DOHH2 (cell line): Measurements from ENCODE around the gene FXR2.

Source experiments
- H3F3A ChIP-seq: fragments of 200-600 bp; sonication (generic), shearing (Covaris generic); 2 replicates; pipeline ENCODE4 v1.6.0; 2016; ENCODE audit warnings: antibody characterized with exemption, mild to moderate bottlenecking; ENCODE audit not compliant: control insufficient read depth, insufficient read depth
- H3K27ac ChIP-seq: fragments of 200-600 bp; sonication (generic); 2 replicates; pipeline ENCODE4 v1.5.1; 2014; ENCODE audit warnings: low read depth, mild to moderate bottlenecking, low read length, moderate library complexity
- H3K27me3 ChIP-seq: fragments of 200-600 bp; sonication (generic); 2 replicates; pipeline ENCODE4 v1.6.1; 2014; ENCODE audit warnings: mild to moderate bottlenecking, low read length, mixed read lengths; ENCODE audit not compliant: control insufficient read depth
- H3K36me3 ChIP-seq: fragments of 200-600 bp; sonication (generic); 2 replicates; pipeline ENCODE4 v1.6.1; 2014; ENCODE audit warnings: mild to moderate bottlenecking, low read length, moderate library complexity, mixed read lengths; ENCODE audit not compliant: control insufficient read depth
- H3K4me1 ChIP-seq: fragments of 200-600 bp; sonication (generic); 2 replicates; pipeline ENCODE4 v1.6.1; 2014; ENCODE audit warnings: mild to moderate bottlenecking, low read length, mixed read lengths; ENCODE audit not compliant: control insufficient read depth
- H3K4me2 ChIP-seq: fragments of 200-600 bp; sonication (generic); 2 replicates; pipeline ENCODE4 v1.6.0; 2014; ENCODE audit warnings: mild to moderate bottlenecking, low read length, moderate library complexity
- H3K4me3 ChIP-seq: fragments of 200-600 bp; sonication (generic); 2 replicates; pipeline ENCODE4 v1.5.1; 2014; ENCODE audit warnings: mild to moderate bottlenecking, low read length, mixed read lengths
- H3K79me2 ChIP-seq: fragments of 200-600 bp; sonication (generic); 2 replicates; pipeline ENCODE4 v1.6.1; 2014; ENCODE audit warnings: mild to moderate bottlenecking, low read length, mixed read lengths; ENCODE audit not compliant: control insufficient read depth
- H3K9me2 ChIP-seq: fragments of 200-600 bp; sonication (generic); replicated peaks from 2 replicates; pipeline ENCODE4 v1.6.1; 2014; ENCODE audit warnings: mild to moderate bottlenecking, low read length, mixed read lengths; ENCODE audit not compliant: control insufficient read depth
- H3K9me3 ChIP-seq: fragments of 200-600 bp; sonication (generic); 2 replicates; pipeline ENCODE4 v1.6.1; 2014; ENCODE audit warnings: antibody characterized with exemption, low read length, mixed read lengths; ENCODE audit not compliant: control insufficient read depth, insufficient read depth
- H4K20me1 ChIP-seq: fragments of 200-600 bp; sonication (generic); 2 replicates; pipeline ENCODE4 v1.6.0; 2014; ENCODE audit warnings: low read depth, mild to moderate bottlenecking, antibody characterized with exemption, low read length, moderate library complexity; ENCODE audit not compliant: control insufficient read depth, insufficient read depth
- EZH2phosphoT487 ChIP-seq: fragments of 200-600 bp; sonication (generic); IDR thresholded peaks from 2 replicates; pipeline ENCODE4 v1.6.1; 2017; ENCODE audit warnings: borderline replicate concordance, mild to moderate bottlenecking, antibody characterized with exemption, low read length, moderate library complexity, mixed read lengths
- TF ChIP-seq, protein P1 (sequence below): fragments of 200-600 bp; sonication (generic); IDR thresholded peaks from one replicate; pipeline ENCODE4 v1.5.1; 2014; ENCODE audit warnings: antibody characterized with exemption, mild to moderate bottlenecking, low read depth, low read length; ENCODE audit not compliant: poor library complexity, severe bottlenecking

Gene FXR2

DNA sequence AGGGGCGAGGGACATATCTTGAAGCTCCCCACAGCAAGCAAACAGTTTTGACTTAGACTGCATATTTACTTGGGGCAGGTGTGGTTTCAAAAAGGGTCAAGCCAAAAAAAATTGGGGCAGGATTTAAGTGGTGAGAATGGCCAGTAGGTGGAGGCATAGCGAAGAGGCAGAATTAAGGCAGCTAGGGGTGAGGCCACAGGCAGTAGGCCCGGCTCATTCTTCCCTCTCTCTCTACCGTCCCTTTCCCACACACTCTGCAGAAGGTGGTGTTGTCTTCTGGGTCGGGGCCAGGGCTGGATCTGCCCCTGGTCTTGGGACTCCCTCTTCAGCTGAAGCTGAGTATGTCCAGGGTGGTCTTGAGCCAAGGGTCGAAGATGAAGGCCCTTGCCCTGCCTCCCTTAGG is 17.8 kb upstream of the FXR2 start:
- H3K36me3 ChIP-seq: no peaks in the 10 kb centered on the region
- no peaks in the 10 kb centered on the region for H3K9me2 ChIP-seq
- H3K4me2 ChIP-seq: no peak overlapping the region
- no peaks in the 10 kb centered on the region for H3K9me3 ChIP-seq
- no peak overlapping the region for H3K4me3 ChIP-seq
- no peak for TF ChIP-seq EZH2phosphoT487
- TF ChIP-seq, protein P1, sequence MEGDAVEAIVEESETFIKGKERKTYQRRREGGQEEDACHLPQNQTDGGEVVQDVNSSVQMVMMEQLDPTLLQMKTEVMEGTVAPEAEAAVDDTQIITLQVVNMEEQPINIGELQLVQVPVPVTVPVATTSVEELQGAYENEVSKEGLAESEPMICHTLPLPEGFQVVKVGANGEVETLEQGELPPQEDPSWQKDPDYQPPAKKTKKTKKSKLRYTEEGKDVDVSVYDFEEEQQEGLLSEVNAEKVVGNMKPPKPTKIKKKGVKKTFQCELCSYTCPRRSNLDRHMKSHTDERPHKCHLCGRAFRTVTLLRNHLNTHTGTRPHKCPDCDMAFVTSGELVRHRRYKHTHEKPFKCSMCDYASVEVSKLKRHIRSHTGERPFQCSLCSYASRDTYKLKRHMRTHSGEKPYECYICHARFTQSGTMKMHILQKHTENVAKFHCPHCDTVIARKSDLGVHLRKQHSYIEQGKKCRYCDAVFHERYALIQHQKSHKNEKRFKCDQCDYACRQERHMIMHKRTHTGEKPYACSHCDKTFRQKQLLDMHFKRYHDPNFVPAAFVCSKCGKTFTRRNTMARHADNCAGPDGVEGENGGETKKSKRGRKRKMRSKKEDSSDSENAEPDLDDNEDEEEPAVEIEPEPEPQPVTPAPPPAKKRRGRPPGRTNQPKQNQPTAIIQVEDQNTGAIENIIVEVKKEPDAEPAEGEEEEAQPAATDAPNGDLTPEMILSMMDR: peak; percentile 65
- H3K27ac ChIP-seq: no peak overlapping the region
- H3K79me2 ChIP-seq: no peaks in the 10 kb centered on the region
- H3F3A ChIP-seq: no peaks in the 10 kb centered on the region
- H3K4me1 ChIP-seq: no peaks in the 10 kb centered on the region; the same call in 1 of the 2 replicates
- no peaks in the 10 kb centered on the region for H4K20me1 ChIP-seq
- no peaks in the 10 kb centered on the region; the same call in 1 of the 2 replicates for H3K27me3 ChIP-seq

DNA sequence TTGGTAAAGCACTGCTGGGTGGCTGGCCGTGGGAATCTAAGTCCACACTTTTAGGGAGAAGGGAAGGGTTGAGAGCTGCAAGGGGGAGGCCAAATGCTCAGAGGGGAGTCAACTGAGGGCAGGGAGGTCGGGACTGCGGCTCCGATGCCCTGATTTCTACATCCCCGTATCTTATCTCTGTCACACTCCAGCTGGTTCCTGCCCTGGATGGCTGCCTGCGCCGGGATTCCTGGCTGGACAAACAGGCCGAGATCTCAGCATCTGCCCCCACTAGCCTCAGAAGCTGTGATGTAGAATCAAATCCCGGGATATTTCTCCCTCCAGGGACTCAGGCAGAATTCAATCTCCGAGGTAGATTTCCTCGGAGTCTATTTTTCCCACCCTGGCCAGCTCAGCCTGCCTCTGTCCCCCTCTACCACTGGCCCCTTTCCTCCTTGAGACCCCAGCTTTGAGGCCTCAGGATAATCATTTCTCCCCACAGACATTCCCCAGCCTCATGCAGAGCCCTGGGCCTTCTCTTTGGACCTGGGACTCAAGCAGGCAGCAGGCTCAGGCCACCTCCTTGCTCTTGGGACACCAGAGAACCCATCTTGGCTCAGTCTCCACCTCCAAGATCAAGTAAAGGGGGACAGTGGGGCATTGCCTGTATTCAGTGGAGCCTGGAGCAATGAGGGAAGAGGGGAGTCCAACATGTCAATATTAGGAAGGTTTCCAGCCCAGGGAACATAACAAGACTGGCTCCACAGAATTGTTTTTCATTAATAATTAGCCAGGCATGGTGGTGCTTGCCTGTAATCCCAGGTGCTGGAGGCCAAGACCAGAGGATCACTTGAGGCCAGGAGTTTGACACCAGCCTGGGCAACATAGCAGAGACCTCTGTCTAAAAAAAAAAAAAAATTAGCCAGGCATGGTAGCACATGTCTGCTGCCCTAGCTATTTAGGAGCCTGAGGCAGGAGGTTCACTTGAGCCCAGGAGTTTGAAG is 17.0 kb upstream of the FXR2 start:
- no peaks in the 10 kb centered on the region for H3K9me3 ChIP-seq
- no peaks in the 10 kb centered on the region for H3K79me2 ChIP-seq
- no peak overlapping the region for H3K27ac ChIP-seq
- H3F3A ChIP-seq: no peaks in the 10 kb centered on the region
- no peaks in the 10 kb centered on the region for H4K20me1 ChIP-seq
- no peaks in the 10 kb centered on the region for H3K9me2 ChIP-seq
- H3K4me2 ChIP-seq: no peak overlapping the region
- no peak for TF ChIP-seq EZH2phosphoT487
- TF ChIP-seq, protein P1: no peak
- no peaks in the 10 kb centered on the region for H3K36me3 ChIP-seq
- H3K27me3 ChIP-seq: no peaks in the 10 kb centered on the region; the same call in 1 of the 2 replicates
- H3K4me3 ChIP-seq: no peak overlapping the region
- H3K4me1 ChIP-seq: no peaks in the 10 kb centered on the region; the same call in 1 of the 2 replicates

DNA sequence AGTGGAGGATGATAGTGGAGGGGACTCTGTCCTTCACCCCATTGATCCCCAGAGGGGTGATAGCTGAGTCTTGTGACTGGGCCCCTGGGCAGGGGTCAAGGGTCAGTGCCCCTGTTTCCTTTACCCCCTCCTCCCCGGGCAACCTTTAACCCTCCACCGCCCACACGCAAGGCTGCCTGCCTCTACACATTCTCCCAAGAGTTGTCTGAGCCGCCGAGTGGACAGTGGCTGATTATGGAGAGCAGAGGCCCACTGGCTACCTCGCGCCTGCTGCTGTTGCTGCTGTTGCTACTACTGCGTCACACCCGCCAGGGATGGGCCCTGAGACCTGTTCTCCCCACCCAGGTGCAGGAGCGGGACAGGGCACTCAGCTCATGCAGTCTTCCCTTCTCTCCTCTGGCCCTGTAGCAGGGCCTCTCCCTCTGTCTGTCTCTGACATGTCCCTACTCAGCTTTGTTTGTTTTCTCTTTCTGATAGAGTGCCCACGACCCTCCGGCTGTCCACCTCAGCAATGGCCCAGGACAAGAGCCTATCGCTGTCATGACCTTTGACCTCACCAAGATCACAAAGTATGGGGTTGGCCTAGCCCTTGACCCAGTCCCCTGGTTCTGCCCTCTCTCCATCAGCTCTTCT is 15.4 kb upstream of the FXR2 start, which contains the start of gene SHBG:
Gene SHBG (plus strand): TSS at position 197 of the 633 bp plus-strand sequence. CDS start 38 bp downstream, at position 235.
- H3F3A ChIP-seq: no peaks in the 10 kb centered on the region
- no peaks in the 10 kb centered on the region; the same call in 1 of the 2 replicates for H3K4me1 ChIP-seq
- TF ChIP-seq EZH2phosphoT487: no peak
- TF ChIP-seq, protein P1: no peak
- H3K27ac ChIP-seq: no peak within 1 kb of the TSS
- no peak within 1 kb of the TSS for H3K4me2 ChIP-seq
- no peaks in the 10 kb centered on the region; the same call in 1 of the 2 replicates for H3K27me3 ChIP-seq
- H3K79me2 ChIP-seq: no peaks in the 10 kb centered on the region
- no peaks in the 10 kb centered on the region for H3K9me2 ChIP-seq
- no peaks in the 10 kb centered on the region for H3K9me3 ChIP-seq
- H3K4me3 ChIP-seq: no peak within 1 kb of the TSS
- H3K36me3 ChIP-seq: no peaks in the 10 kb centered on the region
- no peaks in the 10 kb centered on the region for H4K20me1 ChIP-seq
